ENCODE data around the gene ARHGAP15.

GRCh38 chr2:143300536-143300935, 171.3 kb downstream of the ARHGAP15 start:
- no peak for TF ChIP-seq ZNF274 (IDR thresholded peaks at IDR 0.05; ENCODE audit: low read depth, low read length)
- TF ChIP-seq YY1 (IDR thresholded peaks at IDR 0.05; ENCODE audit: insufficient read depth, insufficient read length): no peak

All from NT2/D1 (cell line).